DMS53 treated with DMSO at 0.1 percent for 48 hours (cell line): Measurements from ENCODE around the gene HDAC4.

ENCODE experiments used
- DNase-seq: peaks from one replicate; lab custom pipeline; 2025; ENCODE audit not compliant: unreplicated experiment; lab: John Stamatoyannopoulos, UW

The HDAC4 gene

DNA sequence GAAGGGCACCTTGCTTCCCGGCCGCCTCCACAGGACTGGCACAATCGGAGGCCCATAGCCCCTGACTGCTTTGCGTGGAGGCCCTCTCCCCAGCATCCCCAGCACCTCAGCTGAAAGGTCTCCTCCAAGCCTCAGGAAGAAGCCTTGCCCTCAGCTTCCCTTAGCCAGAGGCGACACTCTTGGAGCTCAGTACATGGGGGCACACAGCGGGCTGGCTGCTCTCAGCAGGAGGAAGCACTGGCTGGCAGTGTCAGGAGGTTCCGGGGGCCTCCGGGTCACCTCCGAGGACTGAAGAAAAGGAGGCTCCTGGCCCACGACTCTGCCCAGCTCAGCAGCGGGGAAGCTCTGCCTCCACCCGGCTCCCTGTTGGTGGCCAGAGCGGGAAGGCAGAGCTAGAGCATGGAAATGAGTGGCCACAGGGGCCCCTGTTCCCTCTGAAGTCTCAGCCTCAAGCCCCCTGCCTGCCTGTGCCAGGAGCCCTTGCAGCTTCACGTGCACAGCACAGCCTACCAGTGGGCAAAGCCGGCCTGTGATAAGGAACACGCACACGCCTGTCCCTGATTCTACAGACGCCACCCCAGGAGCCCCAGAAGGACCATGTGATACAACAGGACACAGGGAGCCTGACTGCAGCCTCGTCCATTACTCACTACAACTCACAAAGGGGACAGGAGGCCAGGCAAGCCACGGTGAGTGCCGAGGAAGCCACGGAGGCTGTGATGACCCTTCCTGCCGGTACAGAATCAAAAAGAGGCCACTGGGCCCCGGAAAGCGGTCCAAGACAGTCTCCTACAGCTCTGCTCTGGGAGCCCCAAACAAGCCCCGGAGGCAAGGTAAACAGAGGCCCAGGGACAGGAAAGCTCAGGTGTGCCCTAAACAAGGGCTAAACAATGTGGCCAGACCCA lies 15.5 kb downstream of the HDAC4 start:
- no peak for DNase-seq

DNA sequence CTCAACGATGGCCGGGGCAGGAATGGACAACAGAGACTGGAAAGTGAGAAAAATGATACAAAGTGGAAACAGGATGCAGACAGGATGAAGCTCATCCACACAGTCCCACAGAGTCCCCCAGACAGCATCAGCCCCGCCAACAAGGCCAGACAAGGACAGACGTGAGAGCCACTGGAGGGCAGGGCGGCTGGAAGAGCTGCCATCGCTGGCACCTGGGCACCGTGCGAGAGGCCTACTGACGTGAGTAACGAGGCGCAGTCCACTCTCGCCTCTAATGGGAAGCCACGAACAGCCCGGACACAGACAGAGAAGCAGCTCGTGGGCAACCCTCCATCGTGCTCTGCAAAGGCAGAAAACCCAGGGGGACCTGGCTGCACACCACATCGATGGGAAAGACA lies 17.1 kb downstream of the HDAC4 start:
- no peak for DNase-seq

DNA sequence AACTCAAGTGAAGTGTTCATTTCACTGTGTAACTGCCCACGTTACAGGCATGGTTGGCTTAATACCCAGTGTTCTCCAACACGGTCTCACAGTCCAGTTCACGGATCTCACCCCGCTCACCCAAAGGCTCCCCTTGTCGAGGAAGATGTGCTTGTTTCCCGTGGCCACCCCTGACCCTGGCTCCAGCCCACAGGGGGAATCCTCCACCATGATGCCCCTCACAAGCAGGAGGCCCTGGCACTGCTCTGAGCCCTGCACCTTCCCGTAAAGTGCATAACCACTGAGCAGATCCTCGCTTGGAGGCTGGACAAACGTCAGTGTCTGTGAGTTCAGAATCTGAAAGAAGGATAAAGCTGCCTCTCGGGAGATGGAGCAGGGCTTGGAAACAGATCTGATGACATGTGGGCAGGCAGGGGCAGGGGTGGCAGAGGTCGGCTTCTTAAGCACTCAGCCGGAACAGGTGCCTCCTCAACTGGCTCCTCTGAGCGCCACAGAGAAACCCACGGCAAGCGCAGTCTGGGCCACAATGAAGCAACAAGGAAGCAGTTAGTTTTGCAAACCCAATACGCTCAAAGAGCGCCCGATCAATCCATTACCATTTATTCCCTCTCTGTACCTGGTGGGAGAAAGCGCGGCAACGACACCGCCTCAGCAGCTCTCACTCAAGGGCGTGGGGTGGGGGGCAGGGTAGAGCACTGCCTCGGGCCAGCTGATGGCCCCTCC lies 17.6 kb downstream of the HDAC4 start:
- DNase-seq = no peak

DNA sequence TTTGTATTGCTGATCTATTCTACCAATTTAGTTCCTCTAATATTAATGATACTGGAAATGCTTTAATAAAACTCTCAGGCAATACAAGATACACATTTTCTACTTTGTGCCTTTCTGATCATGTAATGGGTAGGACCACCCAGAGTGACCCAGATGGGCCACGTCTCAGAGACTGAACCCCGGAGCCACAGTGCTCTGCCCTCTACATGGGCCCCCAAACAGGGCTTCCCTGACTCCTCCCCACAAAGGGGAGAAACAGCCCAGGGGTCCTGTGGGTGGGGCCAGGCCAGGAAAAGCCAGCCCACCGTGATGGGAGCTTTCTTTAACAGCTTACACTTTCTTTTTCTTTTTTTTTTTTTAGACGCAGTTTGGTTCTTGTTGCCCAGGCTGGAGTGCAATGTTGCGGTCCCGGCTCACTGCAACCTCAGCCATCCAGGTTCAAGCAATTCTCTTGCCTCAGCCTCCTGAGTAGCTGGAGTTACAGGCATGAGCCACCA lies 18.4 kb downstream of the HDAC4 start:
- DNase-seq = no peak

DNA sequence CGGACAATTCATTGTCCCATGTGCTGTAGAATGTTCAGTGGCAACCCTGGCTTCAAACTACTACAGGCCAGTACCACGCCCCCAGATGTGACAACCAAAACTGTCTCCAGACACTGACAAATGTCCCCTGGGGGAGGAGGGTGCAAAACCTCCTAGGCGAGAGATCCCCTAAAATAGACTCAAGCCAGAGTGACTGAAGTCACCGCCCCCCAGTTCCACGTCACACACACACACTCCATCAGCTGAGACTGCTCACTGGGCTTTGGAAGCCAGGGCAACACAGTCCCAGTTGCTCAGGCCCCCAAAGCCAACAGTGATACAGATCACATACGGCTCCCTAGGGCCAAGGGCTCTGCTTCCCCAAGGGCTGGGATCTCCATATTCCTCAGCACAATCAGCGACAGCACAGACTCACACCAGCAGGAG lies 19.1 kb downstream of the HDAC4 start:
- DNase-seq = no peak

DNA sequence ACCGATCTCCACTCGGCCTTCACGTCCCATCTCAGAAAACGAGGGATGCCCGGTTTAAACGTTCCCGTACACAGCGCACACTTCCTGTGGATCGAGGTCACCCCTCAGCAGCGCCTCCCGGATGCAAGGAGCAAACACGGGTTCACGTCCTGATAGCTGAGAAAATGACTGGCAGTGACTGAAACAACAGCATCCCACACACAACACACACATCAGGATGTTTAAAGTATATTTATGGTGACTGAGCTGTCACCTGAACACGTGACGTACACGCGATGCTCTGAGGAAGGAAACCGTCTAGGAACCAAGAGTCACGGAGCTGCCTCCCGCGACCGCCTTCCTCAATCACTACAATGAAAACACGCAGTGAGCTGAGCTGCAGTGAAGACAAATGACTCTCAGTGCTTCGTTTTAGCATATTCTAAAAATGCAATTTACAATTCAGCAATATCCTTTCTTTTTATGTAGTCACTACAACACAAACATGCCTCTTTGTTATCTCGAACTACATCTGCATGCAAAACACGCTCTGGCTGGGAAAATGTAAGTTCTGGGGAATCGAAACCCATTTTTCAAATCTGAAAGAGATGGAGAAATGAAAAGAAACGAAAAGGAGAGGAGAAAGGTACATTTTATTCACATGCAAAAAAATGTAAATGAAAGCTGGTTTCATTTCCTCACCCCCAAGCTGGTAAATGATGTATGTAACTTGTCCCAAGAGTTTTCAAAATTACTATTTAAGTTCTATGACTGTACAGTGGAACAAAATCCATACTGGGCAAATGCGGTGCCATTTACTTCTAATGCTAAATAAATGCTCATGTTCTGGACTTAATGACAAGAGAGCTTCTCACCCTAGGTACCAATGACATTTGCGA lies 19.8 kb downstream of the HDAC4 start:
- no peak for DNase-seq

DNA sequence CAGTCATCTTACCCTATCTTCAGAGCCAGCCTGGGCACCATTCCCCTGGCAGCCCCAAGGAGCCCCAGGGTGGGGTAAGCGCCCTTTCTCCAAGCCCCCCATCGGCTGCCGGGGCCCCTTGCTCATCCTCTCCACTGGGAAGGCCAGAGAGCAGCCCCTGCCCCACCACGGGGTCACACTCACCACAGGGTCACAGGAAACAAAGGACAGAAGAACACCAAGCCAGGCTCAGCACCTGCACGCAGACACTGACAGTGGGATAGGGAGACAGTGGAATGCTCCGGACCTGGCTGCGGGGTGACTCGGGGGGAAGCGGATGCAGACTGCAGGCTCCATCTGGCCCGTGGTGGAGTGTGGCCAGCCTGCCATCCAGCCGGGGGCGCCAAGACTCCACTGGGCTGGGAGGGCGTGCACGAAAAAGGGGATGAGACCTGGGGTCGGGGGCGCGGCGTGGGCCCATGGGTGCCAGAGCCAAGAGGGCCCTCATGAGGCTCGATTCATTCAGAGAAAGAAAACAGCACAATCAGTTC lies 21.1 kb downstream of the HDAC4 start:
- DNase-seq = no peak

DNA sequence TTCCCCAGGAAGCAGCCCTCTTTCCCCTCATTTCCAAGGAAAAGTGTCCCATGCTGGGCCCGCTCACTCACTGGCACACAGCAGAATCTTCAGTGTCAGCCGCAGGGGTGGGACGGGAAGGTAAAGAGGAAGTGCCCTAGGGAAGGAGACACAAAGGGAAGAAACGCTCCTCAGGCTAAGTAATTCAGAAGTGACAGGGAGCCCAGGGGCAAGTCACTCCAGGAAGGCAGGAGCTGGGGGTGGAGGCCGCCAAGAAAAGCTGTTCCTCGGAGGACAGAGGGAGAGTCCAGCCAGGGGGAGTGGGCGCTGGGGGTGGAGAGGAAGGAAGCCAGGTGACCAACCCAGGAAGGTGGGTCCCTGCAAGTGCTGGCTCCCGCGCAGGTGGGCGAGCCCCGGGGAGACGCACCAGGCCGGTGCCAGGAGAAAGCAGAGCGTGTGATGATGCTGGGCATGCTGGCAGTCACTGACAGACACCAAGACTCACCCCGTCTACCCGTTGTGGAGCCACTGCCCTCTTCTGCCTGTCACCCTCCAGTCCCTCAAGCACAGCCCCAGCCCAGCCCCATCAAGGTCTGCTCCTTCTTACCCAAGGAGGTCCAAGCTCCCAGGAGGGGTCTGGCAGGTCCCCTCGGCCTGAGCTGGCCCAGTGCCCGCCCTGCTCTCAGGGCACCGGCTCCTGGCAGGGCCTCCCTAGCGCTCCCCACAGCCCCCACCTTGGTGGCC lies 21.7 kb downstream of the HDAC4 start:
- DNase-seq = no peak

DNA sequence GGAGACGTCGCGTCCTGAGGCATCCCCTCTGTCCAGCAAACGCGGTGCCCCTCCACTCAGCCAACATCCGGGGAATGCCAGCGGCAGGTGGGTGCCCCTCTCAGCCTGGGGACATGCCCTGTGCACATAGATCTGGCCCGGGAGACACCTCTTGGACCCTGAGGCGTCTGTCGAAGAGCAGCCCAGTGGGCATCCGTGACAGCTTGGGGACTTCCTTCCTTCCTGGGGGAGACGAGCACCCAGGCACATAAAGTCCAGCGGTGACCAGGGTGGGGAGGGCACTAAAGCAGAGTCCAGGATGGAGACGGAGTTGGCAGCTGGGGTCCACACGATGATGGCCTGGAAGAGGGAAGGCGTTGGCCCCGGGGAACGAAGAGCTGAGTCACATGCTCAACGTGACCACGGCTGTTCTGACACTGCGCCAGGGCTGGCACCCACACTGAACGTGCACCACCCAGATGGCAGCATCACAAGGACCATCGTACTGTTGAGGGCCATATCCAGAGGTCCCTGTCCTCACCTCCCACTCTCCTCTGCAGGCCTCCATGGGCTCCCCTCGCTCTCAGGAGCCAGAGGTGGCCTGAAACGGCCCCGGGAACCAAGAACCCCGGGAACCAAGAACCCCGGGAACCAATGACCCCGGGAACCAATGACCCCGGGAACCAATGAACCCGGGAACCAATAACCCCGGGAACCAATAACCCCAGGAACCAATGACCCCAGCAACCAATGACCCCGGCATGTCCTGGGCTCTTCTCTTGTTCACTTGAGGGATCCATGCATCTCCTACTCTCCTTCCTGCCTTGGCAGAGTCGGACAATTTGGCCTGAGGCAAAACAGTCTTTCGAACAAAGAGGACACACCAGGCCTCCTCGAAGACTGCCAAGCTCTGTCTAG lies 22.6 kb downstream of the HDAC4 start:
- no peak for DNase-seq

DNA sequence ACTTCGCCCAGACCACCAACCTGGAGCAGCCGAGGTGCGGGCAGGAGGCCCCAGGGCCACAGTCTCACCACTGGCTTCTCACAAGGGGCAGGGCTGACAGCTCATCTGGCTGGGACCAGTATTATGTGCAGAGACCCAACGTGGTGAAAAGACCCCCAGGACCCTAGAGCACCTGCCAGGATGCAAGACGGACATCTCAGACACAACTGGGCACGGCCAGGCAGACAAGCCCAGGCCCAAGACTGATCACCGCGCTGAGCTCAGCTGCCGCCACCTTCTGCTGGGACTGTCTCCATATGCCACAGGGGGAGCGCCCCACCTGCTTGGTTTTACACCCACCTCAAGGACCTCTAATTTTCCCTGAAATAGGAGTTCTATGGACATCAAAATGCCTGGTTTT lies 23.2 kb downstream of the HDAC4 start:
- no peak for DNase-seq

DNA sequence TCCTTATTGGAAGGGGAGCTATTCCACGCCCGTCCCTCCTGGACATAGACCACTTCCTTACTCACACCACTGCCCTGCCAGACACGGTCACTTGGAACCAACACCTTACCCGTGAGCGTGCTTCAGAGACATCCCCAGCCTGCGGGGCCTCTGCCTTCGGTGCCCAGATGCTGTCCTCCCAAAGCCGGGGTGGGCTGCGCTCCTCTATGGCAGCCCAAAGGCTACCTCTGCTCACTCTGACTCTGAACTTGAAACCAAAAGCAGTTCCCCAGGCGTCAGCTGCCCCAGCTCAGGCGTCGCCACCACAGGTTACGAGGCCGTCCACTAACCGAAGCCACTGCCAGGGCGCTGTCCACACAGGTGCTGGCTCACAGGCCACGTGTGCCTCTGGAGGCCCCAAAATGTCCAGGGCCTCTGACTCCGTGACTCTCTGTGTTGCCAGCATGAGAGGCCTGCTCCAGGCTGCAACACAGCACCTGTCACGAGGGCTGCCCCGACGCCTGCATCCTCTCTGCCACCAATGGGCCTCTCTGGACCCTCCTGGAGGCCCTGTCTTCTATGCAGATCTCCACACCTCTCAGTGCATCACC lies 23.8 kb downstream of the HDAC4 start:
- no peak for DNase-seq

DNA sequence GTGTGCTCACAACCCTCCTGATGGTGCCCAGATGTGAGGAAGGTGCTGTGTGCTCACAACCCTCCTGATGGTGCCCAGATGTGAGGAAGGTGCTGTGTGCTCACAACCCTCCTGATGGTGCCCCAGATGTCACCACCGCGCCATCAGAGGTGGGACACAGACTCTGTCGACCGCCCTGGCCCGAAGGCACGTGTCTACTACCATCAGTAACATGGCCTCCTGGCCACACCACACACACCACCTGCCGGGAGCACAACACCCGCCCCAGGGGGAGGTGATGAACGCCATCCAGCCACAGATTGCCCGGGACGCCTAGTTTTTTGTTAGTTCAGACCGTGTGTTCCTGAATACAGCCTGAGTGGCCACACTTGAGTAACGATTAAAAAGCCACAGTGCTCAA lies 24.5 kb downstream of the HDAC4 start:
- no peak for DNase-seq

DNA sequence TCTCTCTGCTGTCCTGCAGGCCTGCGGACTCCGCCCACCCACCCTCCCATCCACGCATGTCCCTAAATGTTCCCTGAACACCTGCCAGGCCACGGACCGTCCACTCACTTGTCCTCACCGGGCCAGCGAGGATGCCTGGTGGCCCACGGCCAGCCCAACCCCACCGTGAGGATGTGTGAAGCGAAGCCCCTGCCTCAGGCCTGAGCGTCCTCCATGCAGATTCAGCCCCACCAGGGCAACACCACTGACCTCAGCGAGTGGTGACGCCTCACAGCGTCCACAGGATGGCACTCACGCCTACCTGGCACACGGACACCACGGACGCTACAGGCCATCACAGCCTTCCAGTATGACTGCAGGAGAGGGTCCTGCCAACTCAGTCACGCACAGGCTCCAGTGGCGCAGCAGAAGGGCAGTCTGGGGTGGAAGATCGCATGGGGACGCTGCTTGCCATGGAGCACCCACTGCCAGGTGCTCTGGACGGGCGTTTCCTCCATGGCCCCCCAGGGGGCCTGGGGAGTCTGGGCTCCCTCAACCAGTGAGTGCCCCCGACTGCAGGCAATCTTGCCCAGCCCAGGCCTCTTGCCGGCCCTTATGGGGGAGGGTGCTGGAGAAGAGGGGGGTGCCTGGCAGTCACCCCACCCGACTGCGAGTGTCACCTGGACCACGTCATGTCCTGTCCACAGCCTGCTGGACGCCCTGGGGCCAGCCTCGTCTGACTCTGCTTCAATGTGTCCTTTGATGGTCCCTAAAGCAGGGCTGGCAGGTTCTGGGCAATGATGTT lies 25.4 kb downstream of the HDAC4 start:
- DNase-seq = no peak

DNA sequence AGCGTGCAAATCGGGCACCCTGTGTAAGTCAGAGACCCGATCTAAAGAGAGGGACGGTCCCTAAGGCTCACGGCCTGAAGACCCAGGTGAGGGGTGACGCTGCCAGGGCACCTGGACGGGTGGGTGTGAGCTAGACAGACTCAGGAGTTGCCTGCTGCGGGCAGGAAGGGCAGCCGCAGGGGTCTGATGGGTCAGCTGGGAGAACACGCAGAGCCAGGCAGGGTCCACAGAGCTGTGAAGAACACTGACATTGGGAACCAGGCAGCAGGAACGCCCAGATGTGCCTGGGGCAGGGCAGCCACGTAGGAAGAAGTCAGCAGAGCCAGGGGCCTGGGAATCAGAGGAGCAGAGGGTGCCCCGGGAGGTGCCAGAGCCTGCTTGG lies 25.9 kb downstream of the HDAC4 start:
- no peak for DNase-seq

DNA sequence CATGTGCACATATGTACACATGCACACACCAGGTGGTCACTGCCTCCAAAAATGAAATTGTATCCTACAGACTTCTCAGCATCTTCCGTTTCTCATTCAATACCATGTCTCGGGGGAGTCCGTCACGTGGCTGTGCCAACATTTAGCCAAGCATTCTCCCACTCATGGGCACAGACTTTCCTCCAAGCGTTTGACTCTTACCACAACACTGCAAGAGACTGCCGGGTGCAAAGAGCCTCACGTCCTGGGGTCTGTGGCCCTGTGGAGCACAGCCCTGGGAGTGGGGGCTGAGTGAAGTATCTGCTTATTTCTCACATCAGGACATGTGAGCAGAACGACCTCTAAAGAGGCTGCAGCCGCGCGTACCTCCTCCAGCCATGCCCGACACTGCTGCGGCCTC lies 28.0 kb downstream of the HDAC4 start:
- no peak for DNase-seq

DNA sequence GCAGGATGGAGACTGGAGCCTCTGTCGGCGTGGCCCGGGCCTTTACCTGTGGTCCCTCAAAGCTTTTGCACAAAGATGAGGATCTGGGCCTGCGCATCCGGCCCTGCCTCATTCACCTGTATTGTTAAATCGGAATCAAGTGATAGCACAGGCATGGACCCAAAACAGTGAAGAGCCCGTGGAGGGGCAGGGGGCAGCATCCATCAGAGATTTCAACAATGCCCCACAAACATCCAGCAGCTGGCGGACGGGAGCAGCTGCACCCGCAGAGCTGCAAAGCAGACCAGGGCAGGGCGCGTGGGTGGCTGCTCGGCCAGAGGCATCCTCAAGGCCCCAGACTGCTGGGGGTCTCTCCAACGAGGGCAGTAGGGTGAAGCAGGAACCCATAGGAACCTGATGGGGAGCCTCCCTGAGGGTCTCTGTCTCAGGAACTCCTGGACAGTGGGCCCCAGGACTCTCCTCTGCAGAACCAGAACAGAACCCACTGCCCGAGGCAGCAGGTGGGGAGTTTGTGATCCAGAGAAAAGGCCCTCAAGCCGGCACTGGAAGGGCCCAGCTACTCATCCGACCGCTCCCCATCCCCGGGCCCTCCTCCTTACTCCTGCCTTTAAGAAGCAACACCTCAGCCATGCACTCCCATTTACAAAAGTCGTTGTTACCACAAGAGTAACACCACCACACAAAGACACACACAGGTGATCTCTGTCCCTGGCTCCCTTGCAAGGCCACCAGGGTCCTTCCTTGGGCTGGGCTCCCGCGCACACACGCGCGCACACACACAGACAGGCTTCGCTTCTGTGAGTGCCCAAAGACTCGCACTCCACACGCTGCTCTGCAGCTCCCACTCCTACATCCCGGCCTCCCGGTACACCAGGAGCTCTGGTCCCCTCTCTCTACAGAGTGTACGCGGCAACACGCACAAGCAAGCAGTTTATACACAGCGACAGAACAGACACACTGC lies 28.8 kb downstream of the HDAC4 start:
- no peak for DNase-seq
